ENCODE results near the gene IGF1R. TPM values are rescaled to one million over a fixed set of nuclear protein-coding genes. Genes with fewer than 3 reads are reported as not detected.

The IGF1R gene
- total RNA-seq, 5 donors from 2014 or later (not counting 1 experiment from before 2014, with no cell fraction given), result 40.3 to 97.2 (median 79.4) TPM

GRCh38 chr15:98745179-98745578, 96.8 kb downstream of the IGF1R start:
- DNase-seq, result no peak
- Histone ChIP-seq H3K27ac (ENCODE audit: low read length) (no peak overlapping the region), H3K4me1 (ENCODE audit: control insufficient read depth in 1 of 2, extremely low read depth in 1 of 2, insufficient read depth in 2 of 2, low read length in 2 of 2) (peaks cover 10 to 15% of the 10 kb centered on the region in 2 experiments), H3K9me3 (no peaks in the 10 kb centered on the region), H3K4me3 (ENCODE audit: control insufficient read depth in 1 of 2, extremely low read depth in 1 of 2, low read length in 1 of 2) (no peak overlapping the region), H3K27me3 (replicated peaks in 1 of 2; ENCODE audit: control insufficient read depth in 2 of 2, extremely low read depth in 1 of 2, insufficient read depth in 2 of 2, low read length in 1 of 2) (no peaks in the 10 kb centered on the region), H3K36me3 (ENCODE audit: control insufficient read depth in 2 of 2, extremely low read depth in 1 of 2, insufficient read depth in 1 of 2, low read length in 1 of 2) (no peaks in the 10 kb centered on the region)
- CTCF ChIA-PET, result interaction anchor here in 1 of 2 donors (0.6 kb wide), 1 partner anchor 196 kb away, joined by 5 read pairs; no protein-coding TSS in a partner anchor
- POLR2A ChIA-PET, result no interaction called here
- ATAC-seq (replicated peaks in 1 of 4), result no peak
- H3K36me3 Mint-ChIP-seq, result no peaks in the 10 kb centered on the region
- H3K9me3 Mint-ChIP-seq, result no peaks in the 10 kb centered on the region
- peaks cover 62 to 68% (median 67%) of the 10 kb centered on the region in 3 donors for H3K4me1 Mint-ChIP-seq
- H3K27me3 Mint-ChIP-seq, result no peaks in the 10 kb centered on the region
- peak overlapping the region in 1 of 3 donors; percentile 47 for H3K4me3 Mint-ChIP-seq
- no peak overlapping the region for H3K27ac Mint-ChIP-seq
- WGBS (ENCODE audit: insufficient coverage), result 60% methylated on average over 1 of the region's 3 CpGs

GRCh38 chr15:98745650-98746374, 97.5 kb downstream of the IGF1R start:
- H3K27me3 ChIP-seq (replicated peaks in 1 of 2; ENCODE audit: control insufficient read depth in 2 of 2, extremely low read depth in 1 of 2, insufficient read depth in 2 of 2, low read length in 1 of 2), result no peaks in the 10 kb centered on the region
- H3K4me3 Mint-ChIP-seq, result peak overlapping the region in 2 of 3 donors; percentile 4 to 47
- H3K27ac ChIP-seq (ENCODE audit: low read length), result no peak overlapping the region
- CTCF ChIA-PET, result interaction anchor here in 1 of 2 donors (0.6 kb wide), 1 partner anchor 197 kb away, joined by 5 read pairs; no protein-coding TSS in a partner anchor
- DNase-seq (no peak), ATAC-seq (replicated peaks in 1 of 4) (no peak)
- H3K4me1 Mint-ChIP-seq, result peaks cover 63 to 65% (median 64%) of the 10 kb centered on the region in 3 donors
- no peaks in the 10 kb centered on the region for H3K9me3 Mint-ChIP-seq
- no peak overlapping the region for H3K27ac Mint-ChIP-seq
- no peaks in the 10 kb centered on the region for H3K36me3 ChIP-seq (ENCODE audit: control insufficient read depth in 2 of 2, extremely low read depth in 1 of 2, insufficient read depth in 1 of 2, low read length in 1 of 2)
- WGBS (ENCODE audit: insufficient coverage), result 50% methylated on average over 2 of the region's 10 CpGs
- H3K36me3 Mint-ChIP-seq, result no peaks in the 10 kb centered on the region
- H3K9me3 ChIP-seq, result no peaks in the 10 kb centered on the region
- POLR2A ChIA-PET, result no interaction called here
- peaks cover 10 to 12% of the 10 kb centered on the region in 2 experiments for H3K4me1 ChIP-seq (ENCODE audit: control insufficient read depth in 1 of 2, extremely low read depth in 1 of 2, insufficient read depth in 2 of 2, low read length in 2 of 2)
- no peaks in the 10 kb centered on the region for H3K27me3 Mint-ChIP-seq
- H3K4me3 ChIP-seq (ENCODE audit: control insufficient read depth in 1 of 2, extremely low read depth in 1 of 2, low read length in 1 of 2), result no peak overlapping the region

GRCh38 chr15:98746375-98747155, 98.2 kb downstream of the IGF1R start:
- H3K27ac ChIP-seq (ENCODE audit: low read length), result no peak overlapping the region
- H3K4me1 ChIP-seq (ENCODE audit: control insufficient read depth in 1 of 2, extremely low read depth in 1 of 2, insufficient read depth in 2 of 2, low read length in 2 of 2), result peaks cover 10 to 12% of the 10 kb centered on the region in 2 experiments
- no peaks in the 10 kb centered on the region for H3K27me3 ChIP-seq (replicated peaks in 1 of 2; ENCODE audit: control insufficient read depth in 2 of 2, extremely low read depth in 1 of 2, insufficient read depth in 2 of 2, low read length in 1 of 2)
- peak overlapping the region in 1 of 2 donors; percentile 44 for H3K27ac Mint-ChIP-seq
- 70% methylated on average over 2 of the region's 8 CpGs for WGBS (ENCODE audit: insufficient coverage)
- DNase-seq, result no peak
- no peaks in the 10 kb centered on the region for H3K27me3 Mint-ChIP-seq
- H3K36me3 ChIP-seq (ENCODE audit: control insufficient read depth in 2 of 2, extremely low read depth in 1 of 2, insufficient read depth in 1 of 2, low read length in 1 of 2), result no peaks in the 10 kb centered on the region
- no peaks in the 10 kb centered on the region for H3K36me3 Mint-ChIP-seq
- no peaks in the 10 kb centered on the region for H3K9me3 Mint-ChIP-seq
- ChIA-PET CTCF (interaction anchor here in 1 of 2 donors (1.2 kb wide), 1 partner anchor 32 kb away, joined by 3 read pairs; no protein-coding TSS in a partner anchor), POLR2A (no interaction called here)
- no peak for ATAC-seq (replicated peaks in 1 of 4)
- H3K4me3 Mint-ChIP-seq, result peak overlapping the region in 1 of 3 donors; percentile 4
- no peak overlapping the region for H3K4me3 ChIP-seq (ENCODE audit: control insufficient read depth in 1 of 2, extremely low read depth in 1 of 2, low read length in 1 of 2)
- H3K9me3 ChIP-seq, result no peaks in the 10 kb centered on the region
- H3K4me1 Mint-ChIP-seq, result peaks cover 58 to 67% (median 61%) of the 10 kb centered on the region in 3 donors

GRCh38 chr15:98751767-98752166, 103.4 kb downstream of the IGF1R start:
- peaks cover 16 to 48% (median 32%) of the 10 kb centered on the region in 3 donors for H3K4me1 Mint-ChIP-seq
- no peaks in the 10 kb centered on the region for H3K9me3 Mint-ChIP-seq
- no peak overlapping the region for H3K4me3 ChIP-seq (ENCODE audit: control insufficient read depth in 1 of 2, extremely low read depth in 1 of 2, low read length in 1 of 2)
- H3K27ac Mint-ChIP-seq, result no peak overlapping the region
- no peaks in the 10 kb centered on the region for H3K9me3 ChIP-seq
- H3K27me3 Mint-ChIP-seq, result no peaks in the 10 kb centered on the region
- no peak for DNase-seq
- no CpG with 5 or more reads among the region's 4 CpGs for WGBS (ENCODE audit: insufficient coverage)
- no peaks in the 10 kb centered on the region for H3K36me3 Mint-ChIP-seq
- no peak overlapping the region for H3K4me3 Mint-ChIP-seq
- ChIA-PET CTCF (interaction anchor here in 1 of 2 donors (0.6 kb wide), 1 partner anchor 291 kb away, joined by 3 read pairs; no protein-coding TSS in a partner anchor), POLR2A (no interaction called here)
- H3K27ac ChIP-seq (ENCODE audit: low read length), result no peak overlapping the region
- no peaks in the 10 kb centered on the region for H3K36me3 ChIP-seq (ENCODE audit: control insufficient read depth in 2 of 2, extremely low read depth in 1 of 2, insufficient read depth in 1 of 2, low read length in 1 of 2)
- H3K27me3 ChIP-seq (replicated peaks in 1 of 2; ENCODE audit: control insufficient read depth in 2 of 2, extremely low read depth in 1 of 2, insufficient read depth in 2 of 2, low read length in 1 of 2), result no peaks in the 10 kb centered on the region
- H3K4me1 ChIP-seq (ENCODE audit: control insufficient read depth in 1 of 2, extremely low read depth in 1 of 2, insufficient read depth in 2 of 2, low read length in 2 of 2), result no peaks in the 10 kb centered on the region
- ATAC-seq (replicated peaks in 1 of 4), result no peak

- POLR2A ChIA-PET, result no interaction called here
- peak overlapping the region in 1 of 2 donors; percentile 17 for H3K27ac Mint-ChIP-seq
Measured at GRCh38 chr15:98753726-98754656, 105.7 kb downstream of the IGF1R start.

GRCh38 chr15:98754657-98755022, 106.3 kb downstream of the IGF1R start:
- POLR2A ChIA-PET, result no interaction called here

More at GRCh38 chr15:98753726-98754656, 105.7 kb downstream of the IGF1R start:
- WGBS (ENCODE audit: insufficient coverage), result 55% methylated on average over 4 of the region's 8 CpGs
- H3K4me3 Mint-ChIP-seq, result no peak overlapping the region
- Histone ChIP-seq H3K9me3 (no peaks in the 10 kb centered on the region), H3K4me1 (ENCODE audit: control insufficient read depth in 1 of 2, extremely low read depth in 1 of 2, insufficient read depth in 2 of 2, low read length in 2 of 2) (no peaks in the 10 kb centered on the region), H3K27me3 (replicated peaks in 1 of 2; ENCODE audit: control insufficient read depth in 2 of 2, extremely low read depth in 1 of 2, insufficient read depth in 2 of 2, low read length in 1 of 2) (no peaks in the 10 kb centered on the region), H3K36me3 (ENCODE audit: control insufficient read depth in 2 of 2, extremely low read depth in 1 of 2, insufficient read depth in 1 of 2, low read length in 1 of 2) (no peaks in the 10 kb centered on the region), H3K4me3 (ENCODE audit: control insufficient read depth in 1 of 2, extremely low read depth in 1 of 2, low read length in 1 of 2) (no peak overlapping the region), H3K27ac (ENCODE audit: low read length) (no peak overlapping the region)
- CTCF ChIA-PET, result interaction anchor here in 1 of 2 donors (0.6 kb wide), 1 partner anchor 117 kb away, joined by 8 read pairs; no protein-coding TSS in a partner anchor
- no peaks in the 10 kb centered on the region for H3K9me3 Mint-ChIP-seq
- H3K4me1 Mint-ChIP-seq, result peaks cover 34 to 56% (median 38%) of the 10 kb centered on the region in 3 donors
- DNase-seq (no peak), ATAC-seq (replicated peaks in 1 of 4) (no peak)
- no peaks in the 10 kb centered on the region for H3K27me3 Mint-ChIP-seq
- no peaks in the 10 kb centered on the region for H3K36me3 Mint-ChIP-seq

More at GRCh38 chr15:98754657-98755022, 106.3 kb downstream of the IGF1R start:
- H3K27ac Mint-ChIP-seq, result no peak overlapping the region
- WGBS (ENCODE audit: insufficient coverage), result no CpG with 5 or more reads among the region's 3 CpGs
- H3K36me3 ChIP-seq (ENCODE audit: control insufficient read depth in 2 of 2, extremely low read depth in 1 of 2, insufficient read depth in 1 of 2, low read length in 1 of 2), result no peaks in the 10 kb centered on the region
- no peaks in the 10 kb centered on the region for H3K36me3 Mint-ChIP-seq
- ATAC-seq (replicated peaks in 1 of 4) (no peak), DNase-seq (no peak)
- H3K9me3 Mint-ChIP-seq, result no peaks in the 10 kb centered on the region
- no peaks in the 10 kb centered on the region for H3K27me3 Mint-ChIP-seq
- no peaks in the 10 kb centered on the region for H3K27me3 ChIP-seq (replicated peaks in 1 of 2; ENCODE audit: control insufficient read depth in 2 of 2, extremely low read depth in 1 of 2, insufficient read depth in 2 of 2, low read length in 1 of 2)
- no peak overlapping the region for H3K4me3 Mint-ChIP-seq
- H3K4me3 ChIP-seq (ENCODE audit: control insufficient read depth in 1 of 2, extremely low read depth in 1 of 2, low read length in 1 of 2), result no peak overlapping the region
- no peaks in the 10 kb centered on the region for H3K9me3 ChIP-seq
- H3K27ac ChIP-seq (ENCODE audit: low read length), result no peak overlapping the region
- H3K4me1 ChIP-seq (ENCODE audit: control insufficient read depth in 1 of 2, extremely low read depth in 1 of 2, insufficient read depth in 2 of 2, low read length in 2 of 2), result no peaks in the 10 kb centered on the region
- CTCF ChIA-PET, result no interaction called here
- peaks cover 37 to 54% (median 43%) of the 10 kb centered on the region in 3 donors for H3K4me1 Mint-ChIP-seq
